Measurements from ENCODE around the gene PRR5L.

- TF ChIP-seq ELF4 (IDR thresholded peaks at IDR 0.05) (no peak), FOXM1 (IDR thresholded peaks at IDR 0.05; ENCODE audit: borderline replicate concordance) (no peak), L3MBTL2 (conservative IDR thresholded peaks at IDR 0.05) (no peak), SP1 (IDR thresholded peaks at IDR 0.05) (no peak), BHLHE40 (IDR thresholded peaks at IDR 0.05; ENCODE audit: borderline replicate concordance) (no peak), FOXA1 (IDR thresholded peaks at IDR 0.05) (no peak), SUZ12 (IDR thresholded peaks at IDR 0.05) (no peak), HDGF (IDR thresholded peaks at IDR 0.05; ENCODE audit: borderline replicate concordance) (no peak)
Observed at GRCh38 chr11:36341915-36342314, 45.8 kb downstream of the PRR5L start.

Data from HEK293T (cell line).